Activated T-cell treated with anti-CD3 and anti-CD28 coated beads, Interleukin-2, amount 50 U/mL, for 1 hour (primary cell): ENCODE measurements around the gene SERF2.
"Not testable (repeated sequence)": the region's sequence is repeated elsewhere in the genome, so short reads cannot be mapped to it uniquely, and the experiment has no call there.

Experiments used
- DNase-seq: peaks from one replicate; pipeline ENCODE4 v3.0.0-alpha.2; 2020

SERF2 gene

GRCh38 chr15:43830691-43831275, 38.7 kb downstream of the SERF2 start:
- DNase-seq = not testable (repeated sequence)

- DNase-seq = not testable (repeated sequence)
Observed at GRCh38 chr15:43831519-43832052, 39.5 kb downstream of the SERF2 start.

GRCh38 chr15:43832485-43832884, 40.4 kb downstream of the SERF2 start:
- DNase-seq = not testable (repeated sequence)

GRCh38 chr15:43845421-43845820, 53.3 kb downstream of the SERF2 start:
- no peak for DNase-seq
